Measurements from ENCODE around the gene NT5DC3.

The NT5DC3 gene

DNA sequence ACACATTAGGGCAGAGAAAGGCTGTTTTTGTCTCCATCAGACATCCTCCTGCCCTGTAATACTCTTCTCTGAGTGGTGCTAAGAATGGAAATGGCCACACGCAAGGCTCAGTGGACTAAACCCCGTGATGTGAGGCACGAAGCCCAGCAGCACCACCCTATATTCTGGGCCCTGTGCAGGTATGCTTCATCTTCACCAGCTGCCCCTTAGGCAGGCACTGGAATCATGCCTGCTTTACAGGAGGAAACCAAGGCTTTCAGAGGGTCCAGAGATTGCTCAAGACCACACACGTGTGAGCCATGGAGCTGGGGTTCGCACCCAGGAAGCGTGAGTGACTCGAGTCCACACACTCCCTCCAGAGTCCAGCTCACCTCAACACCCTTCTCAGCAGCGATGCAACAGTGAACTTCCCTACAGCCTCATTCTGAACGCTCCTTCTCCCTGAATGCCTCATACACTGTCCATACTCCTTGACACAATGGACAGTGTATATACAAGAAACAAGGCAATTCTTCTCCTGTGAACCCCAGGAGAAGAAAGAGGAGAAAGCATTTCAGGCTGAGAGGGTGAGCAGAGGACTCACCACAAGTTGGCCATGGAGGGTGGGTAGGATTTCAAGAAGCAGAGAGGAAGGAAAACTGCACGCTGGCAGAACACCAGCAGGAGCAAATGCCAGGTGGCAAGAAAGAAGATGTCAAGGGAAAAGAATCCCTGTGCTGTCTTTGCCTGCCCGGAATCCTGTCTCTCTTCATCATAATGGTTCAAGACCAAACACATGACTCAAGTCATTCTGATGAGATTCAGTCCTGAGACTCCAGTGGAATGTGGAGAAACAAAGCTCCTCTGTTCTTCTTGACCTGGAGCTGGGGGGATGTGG, 39.1 kb downstream of the NT5DC3 start:
- no peak for TF ChIP-seq ZNF274 (IDR thresholded peaks at IDR 0.05; ENCODE audit: low read depth, low read length)

GRCh38 chr12:103799857-103800771, 40.9 kb downstream of the NT5DC3 start:
- no peak overlapping the region for H3K4me3 ChIP-seq (ENCODE audit: low read length)
- no peak for TF ChIP-seq ZNF274 (IDR thresholded peaks at IDR 0.05; ENCODE audit: low read depth, low read length)

More for the DNA sequence above, 39.1 kb downstream of the NT5DC3 start:
- no peak overlapping the region for H3K4me3 ChIP-seq (ENCODE audit: low read length)

GRCh38 chr12:103799504-103799856, 41.6 kb downstream of the NT5DC3 start:
- no peak for TF ChIP-seq ZNF274 (IDR thresholded peaks at IDR 0.05; ENCODE audit: low read depth, low read length)
- H3K4me3 ChIP-seq (ENCODE audit: low read length): no peak overlapping the region

- TF ChIP-seq ZNF274 (IDR thresholded peaks at IDR 0.05; ENCODE audit: low read depth, low read length): no peak
- no peak overlapping the region for H3K4me3 ChIP-seq (ENCODE audit: low read length)
Measured at GRCh38 chr12:103798586-103798985, 42.4 kb downstream of the NT5DC3 start.

GRCh38 chr12:103794309-103795213, 46.5 kb downstream of the NT5DC3 start:
- H3K4me3 ChIP-seq (ENCODE audit: low read length): no peak overlapping the region
- TF ChIP-seq ZNF274 (IDR thresholded peaks at IDR 0.05; ENCODE audit: low read depth, low read length): no peak

- TF ChIP-seq ZNF274 (IDR thresholded peaks at IDR 0.05; ENCODE audit: low read depth, low read length): no peak
- no peak overlapping the region for H3K4me3 ChIP-seq (ENCODE audit: low read length)
Measured at GRCh38 chr12:103793512-103794045, 47.5 kb downstream of the NT5DC3 start.

- no peak overlapping the region for H3K4me3 ChIP-seq (ENCODE audit: low read length)
- TF ChIP-seq ZNF274 (IDR thresholded peaks at IDR 0.05; ENCODE audit: low read depth, low read length): no peak
Measured at GRCh38 chr12:103793046-103793445, 48.0 kb downstream of the NT5DC3 start.

DNA sequence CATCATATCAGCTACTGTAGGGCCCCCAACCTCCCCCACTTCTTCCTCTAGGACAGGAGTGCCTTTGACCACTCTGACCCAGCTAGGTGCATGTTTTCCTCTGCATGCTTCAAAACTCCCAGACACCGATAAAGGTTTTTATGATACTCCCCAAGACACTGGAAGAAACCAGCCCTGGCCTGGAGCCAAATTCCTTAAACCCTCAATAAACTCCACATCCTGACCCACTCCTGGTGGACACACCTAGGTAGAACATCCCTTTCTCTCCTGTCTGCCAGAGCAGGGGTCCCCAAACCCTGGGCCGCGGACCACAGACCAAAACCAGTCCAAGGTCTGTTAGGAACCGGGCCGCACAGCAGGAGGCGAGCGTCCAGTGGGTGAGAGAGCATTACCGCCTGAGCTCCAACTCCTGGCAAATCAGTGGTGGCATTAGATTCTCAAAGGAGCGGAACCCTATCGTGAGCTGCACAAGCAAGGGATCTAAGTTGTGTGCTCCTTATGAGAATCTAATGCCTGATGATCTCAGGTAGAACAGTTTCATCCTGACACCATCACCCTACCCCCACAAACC, 49.6 kb downstream of the NT5DC3 start:
- TF ChIP-seq ZNF274 (IDR thresholded peaks at IDR 0.05; ENCODE audit: low read depth, low read length): no peak
- H3K4me3 ChIP-seq (ENCODE audit: low read length): no peak overlapping the region

GRCh38 chr12:103786201-103786600, 54.8 kb downstream of the NT5DC3 start:
- H3K4me3 ChIP-seq (ENCODE audit: low read length): no peak overlapping the region
- no peak for TF ChIP-seq ZNF274 (IDR thresholded peaks at IDR 0.05; ENCODE audit: low read depth, low read length)

DNA sequence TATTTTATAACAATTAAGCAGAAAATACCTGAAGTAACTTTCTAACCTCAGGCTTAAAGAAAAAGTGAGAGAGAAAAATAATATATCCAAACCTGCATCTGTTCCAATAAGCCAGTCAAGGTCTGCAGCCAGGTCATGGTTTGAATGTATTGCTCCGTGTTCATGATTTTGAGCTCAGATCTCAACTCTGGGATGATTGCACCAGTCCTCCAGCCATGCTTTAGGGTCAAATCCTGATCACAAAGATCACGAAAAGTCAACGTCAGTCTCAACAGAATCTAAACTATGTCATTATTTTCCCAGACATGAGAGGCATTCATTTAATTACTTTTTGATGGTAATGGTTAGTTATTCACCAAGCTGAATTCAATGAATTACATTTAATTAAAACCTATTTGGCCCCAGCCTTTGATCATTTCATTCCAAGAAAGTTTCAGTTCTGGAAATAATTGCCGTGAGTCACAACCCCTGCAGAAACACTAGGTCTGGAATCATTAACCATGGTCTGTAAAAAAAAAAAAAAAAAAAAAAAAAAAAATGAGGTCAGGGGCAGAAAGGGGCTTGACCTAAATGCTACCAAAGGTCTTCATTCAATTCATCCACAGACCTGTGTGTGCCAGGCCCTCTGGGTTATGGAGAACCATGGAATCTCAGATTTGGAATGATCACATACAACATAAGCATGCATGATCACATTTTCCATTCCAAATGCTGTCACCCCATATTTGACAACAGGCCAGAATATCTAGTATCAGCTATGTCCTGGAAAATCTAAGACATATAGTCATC, 55.6 kb downstream of the NT5DC3 start:
- H3K4me3 ChIP-seq (ENCODE audit: low read length): no peak overlapping the region
- no peak for TF ChIP-seq ZNF274 (IDR thresholded peaks at IDR 0.05; ENCODE audit: low read depth, low read length)

DNA sequence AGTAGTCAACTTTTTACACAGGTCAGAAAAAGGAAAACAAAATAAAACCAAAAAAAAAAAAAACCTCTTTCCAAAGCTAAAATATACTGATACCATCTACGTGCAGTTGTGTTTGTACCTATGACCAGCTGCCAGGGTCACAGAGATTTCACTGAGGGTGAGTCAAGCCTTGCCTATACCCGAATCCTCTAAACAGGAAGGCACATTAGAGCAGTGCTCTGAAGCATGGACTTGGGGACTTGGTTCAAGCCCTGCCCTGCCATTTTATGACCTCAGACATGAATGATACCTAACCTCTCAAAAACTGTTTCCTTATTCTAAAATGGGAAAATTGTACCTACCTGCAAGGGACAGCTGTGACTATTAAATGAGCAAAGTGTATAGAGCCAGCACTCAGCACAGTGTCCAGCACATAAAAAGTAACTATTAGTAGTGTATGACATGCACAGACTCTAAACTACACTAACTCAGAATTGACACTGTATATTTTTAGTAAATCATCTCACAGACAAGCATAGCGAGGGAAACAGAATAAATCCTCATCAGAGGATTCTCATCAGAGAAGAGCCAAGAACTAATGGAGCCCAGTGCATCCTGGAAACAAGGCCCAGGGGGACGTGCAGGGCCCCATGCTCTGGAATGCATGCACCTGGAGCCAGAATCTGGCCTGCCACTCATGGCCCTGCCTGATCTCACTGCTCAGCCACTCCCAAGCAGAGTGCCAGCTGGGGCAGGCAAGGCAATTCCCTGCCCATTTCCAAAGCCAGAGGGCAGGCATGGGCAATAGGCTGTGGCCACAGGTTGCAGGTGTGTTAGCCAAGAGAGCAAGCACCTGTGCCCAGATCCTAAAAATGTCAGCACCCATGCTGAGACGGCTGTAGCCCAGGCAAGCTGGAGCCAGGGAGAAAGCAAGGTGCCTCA, 57.0 kb downstream of the NT5DC3 start:
- H3K4me3 ChIP-seq (ENCODE audit: low read length): no peak overlapping the region
- TF ChIP-seq ZNF274 (IDR thresholded peaks at IDR 0.05; ENCODE audit: low read depth, low read length): no peak

- H3K4me3 ChIP-seq (ENCODE audit: low read length): no peak overlapping the region
- no peak for TF ChIP-seq ZNF274 (IDR thresholded peaks at IDR 0.05; ENCODE audit: low read depth, low read length)
Measured at GRCh38 chr12:103782399-103782798, 58.6 kb downstream of the NT5DC3 start.

Data from GM08714 (cell line).